GM06990 (cell line): ENCODE data around the gene GOLGA3.
"Not testable (repeated sequence)": the region's sequence is repeated elsewhere in the genome, so short reads cannot be mapped to it uniquely, and the experiment has no call there.

Experiments used
- DNase-seq: peaks from one replicate; pipeline ENCODE4 v3.0.0-alpha.2; 2011; ENCODE audit not compliant: insufficient read length; ENCODE audit errors: extremely low read depth
- H3K27me3 ChIP-seq: replicated peaks from 2 replicates; pipeline ENCODE4 v1.6.0; 2011; ENCODE audit warnings: low read length; ENCODE audit not compliant: control insufficient read depth, insufficient read depth
- H3K36me3 ChIP-seq: 2 replicates; pipeline ENCODE4 v1.5.1; 2011; ENCODE audit warnings: low read length; ENCODE audit not compliant: control insufficient read depth, insufficient read depth
- H3K4me3 ChIP-seq: replicated peaks from 2 replicates; pipeline ENCODE4 v1.5.1; 2011; ENCODE audit warnings: low read depth, mild to moderate bottlenecking, control low read depth, low read length
- CTCF ChIP-seq: IDR thresholded peaks from 2 replicates; pipeline ENCODE4 v1.5.1; 2011; ENCODE audit warnings: low read length, control low read depth, mild to moderate bottlenecking, inconsistent platforms; ENCODE audit not compliant: insufficient read depth, poor library complexity, severe bottlenecking

The GOLGA3 gene

GRCh38 chr12:132776816-132777568 is 51.7 kb downstream of the GOLGA3 start:
- peaks cover 51% of the 10 kb centered on the region for H3K36me3 ChIP-seq
- no peak overlapping the region for H3K4me3 ChIP-seq
- no peak for TF ChIP-seq CTCF
- DNase-seq = no peak
- H3K27me3 ChIP-seq = no peaks in the 10 kb centered on the region

GRCh38 chr12:132776230-132776625 is 52.4 kb downstream of the GOLGA3 start:
- not testable (repeated sequence) for DNase-seq, H3K4me3 ChIP-seq, H3K27me3 ChIP-seq
- H3K36me3 ChIP-seq = peaks cover 48% of the 10 kb centered on the region

GRCh38 chr12:132775502-132776229 is 53.0 kb downstream of the GOLGA3 start:
- peaks cover 44% of the 10 kb centered on the region for H3K36me3 ChIP-seq
- no peaks in the 10 kb centered on the region for H3K27me3 ChIP-seq
- DNase-seq = no peak
- no peak for TF ChIP-seq CTCF
- H3K4me3 ChIP-seq = no peak overlapping the region

GRCh38 chr12:132774646-132775275 is 53.9 kb downstream of the GOLGA3 start:
- Histone ChIP-seq H3K27me3 (no peaks in the 10 kb centered on the region), H3K36me3 (peaks cover 36% of the 10 kb centered on the region), H3K4me3 (no peak overlapping the region)
- no peak for TF ChIP-seq CTCF
- DNase-seq = no peak

GRCh38 chr12:132774159-132774558 is 54.5 kb downstream of the GOLGA3 start:
- no peak for DNase-seq
- no peaks in the 10 kb centered on the region for H3K27me3 ChIP-seq
- no peak overlapping the region for H3K4me3 ChIP-seq
- TF ChIP-seq CTCF = no peak
- H3K36me3 ChIP-seq = peaks cover 38% of the 10 kb centered on the region
